ENCODE results near the gene RAB11FIP4. TPM values are rescaled to one million over a fixed set of nuclear protein-coding genes. Genes with fewer than 3 reads are reported as not detected.

The RAB11FIP4 gene
- total and polyA plus RNA-seq, 4 donors: 1.5 to 16.0 (median 3.3) TPM

- TF ChIP-seq REST (IDR thresholded peaks at IDR 0.05): no peak
Measured at GRCh38 chr17:31462261-31462660, 70.8 kb downstream of the RAB11FIP4 start (continued).

GRCh38 chr17:31466096-31466760 lies 74.8 kb downstream of the RAB11FIP4 start:
- no peak for DNase-seq (ENCODE audit: low spot score)
- Histone ChIP-seq H3K27me3 (ENCODE audit: control insufficient read depth in 4 of 4, insufficient read depth in 4 of 4, low read length in 3 of 4) (no peaks in the 10 kb centered on the region), H3K36me3 (ENCODE audit: control insufficient read depth in 4 of 4, insufficient read depth in 3 of 4, low read depth in 1 of 4, low read length in 3 of 4) (no peaks in the 10 kb centered on the region), H3K4me1 (ENCODE audit: control insufficient read depth in 4 of 4, insufficient read depth in 4 of 4, low read length in 3 of 4) (peaks cover 3 to 13% (median 11%) of the 10 kb centered on the region in 4 donors), H3K9me3 (ENCODE audit: control insufficient read depth in 4 of 4, low read length in 3 of 4) (no peaks in the 10 kb centered on the region), H3K4me3 (ENCODE audit: low read depth in 1 of 3, low read length in 3 of 3) (no peak overlapping the region), H3K9ac (ENCODE audit: low read depth in 1 of 2, low read length in 2 of 2) (no peak overlapping the region), H3K27ac (ENCODE audit: low read depth in 1 of 2, low read length in 2 of 2) (no peak overlapping the region)
- TF ChIP-seq EGR1 (IDR thresholded peaks at IDR 0.05; ENCODE audit: low read depth in 2 of 2): no peak
- no peak for TF ChIP-seq MAX (IDR thresholded peaks at IDR 0.05)
- no peak for TF ChIP-seq ATF3 (IDR thresholded peaks at IDR 0.05)
- no peak for TF ChIP-seq CTCF (IDR thresholded peaks at IDR 0.05; ENCODE audit: low read depth, low read length, missing input control)
- 94% methylated on average over 12 of the region's 12 CpGs for WGBS

GRCh38 chr17:31467502-31468256 lies 76.2 kb downstream of the RAB11FIP4 start:
- Histone ChIP-seq H3K9me3 (ENCODE audit: control insufficient read depth in 4 of 4, low read length in 3 of 4) (no peaks in the 10 kb centered on the region), H3K4me1 (ENCODE audit: control insufficient read depth in 4 of 4, insufficient read depth in 4 of 4, low read length in 3 of 4) (peaks cover 3 to 13% (median 11%) of the 10 kb centered on the region in 4 donors), H3K9ac (ENCODE audit: low read depth in 1 of 2, low read length in 2 of 2) (peak overlapping the region in 1 of 2 donors; percentile 39), H3K27me3 (ENCODE audit: control insufficient read depth in 4 of 4, insufficient read depth in 4 of 4, low read length in 3 of 4) (no peaks in the 10 kb centered on the region), H3K4me3 (ENCODE audit: low read depth in 1 of 3, low read length in 3 of 3) (no peak overlapping the region), H3K36me3 (ENCODE audit: control insufficient read depth in 4 of 4, insufficient read depth in 3 of 4, low read depth in 1 of 4, low read length in 3 of 4) (no peaks in the 10 kb centered on the region), H3K27ac (ENCODE audit: low read depth in 1 of 2, low read length in 2 of 2) (no peak overlapping the region)
- WGBS: 48% methylated on average over 11 of the region's 11 CpGs
- no peak for DNase-seq (ENCODE audit: low spot score)
- TF ChIP-seq HNF4G (IDR thresholded peaks at IDR 0.05): peak; percentile 51
- no peak for TF ChIP-seq ATF3 (IDR thresholded peaks at IDR 0.05)
- peak; percentile 90 to 96 for TF ChIP-seq RXRA (IDR thresholded peaks at IDR 0.05)
- TF ChIP-seq FOXA1 (IDR thresholded peaks at IDR 0.05): no peak
- peak in 1 of 2 donors; percentile 55 for TF ChIP-seq JUND (IDR thresholded peaks at IDR 0.05)
- TF ChIP-seq CTCF (IDR thresholded peaks at IDR 0.05; ENCODE audit: low read depth, low read length, missing input control): no peak
- TF ChIP-seq TAF1 (conservative IDR thresholded peaks at IDR 0.05): no peak
- TF ChIP-seq MAX (IDR thresholded peaks at IDR 0.05): no peak
- peak; percentile 85 for TF ChIP-seq SP1 (IDR thresholded peaks at IDR 0.05)
- no peak for TF ChIP-seq GABPA (IDR thresholded peaks at IDR 0.05 in 1 of 2, conservative IDR thresholded peaks at IDR 0.05 in 1 of 2)
- no peak for TF ChIP-seq EGR1 (IDR thresholded peaks at IDR 0.05; ENCODE audit: low read depth in 2 of 2)
- TF ChIP-seq REST (IDR thresholded peaks at IDR 0.05): peak; percentile 24
- peak in 1 of 2 donors; percentile 47 for TF ChIP-seq RAD21 (IDR thresholded peaks at IDR 0.05)
- peak; percentile 49 for TF ChIP-seq YY1 (IDR thresholded peaks at IDR 0.05)

All from liver (tissue), 9 donors.